NAMALWA (cell line): ENCODE data around the gene EXOC4.

Source experiments
- DNase-seq: peaks from one replicate; pipeline ENCODE4 v3.0.0-alpha.2; 2015; ENCODE audit warnings: low spot score

The EXOC4 gene

DNA sequence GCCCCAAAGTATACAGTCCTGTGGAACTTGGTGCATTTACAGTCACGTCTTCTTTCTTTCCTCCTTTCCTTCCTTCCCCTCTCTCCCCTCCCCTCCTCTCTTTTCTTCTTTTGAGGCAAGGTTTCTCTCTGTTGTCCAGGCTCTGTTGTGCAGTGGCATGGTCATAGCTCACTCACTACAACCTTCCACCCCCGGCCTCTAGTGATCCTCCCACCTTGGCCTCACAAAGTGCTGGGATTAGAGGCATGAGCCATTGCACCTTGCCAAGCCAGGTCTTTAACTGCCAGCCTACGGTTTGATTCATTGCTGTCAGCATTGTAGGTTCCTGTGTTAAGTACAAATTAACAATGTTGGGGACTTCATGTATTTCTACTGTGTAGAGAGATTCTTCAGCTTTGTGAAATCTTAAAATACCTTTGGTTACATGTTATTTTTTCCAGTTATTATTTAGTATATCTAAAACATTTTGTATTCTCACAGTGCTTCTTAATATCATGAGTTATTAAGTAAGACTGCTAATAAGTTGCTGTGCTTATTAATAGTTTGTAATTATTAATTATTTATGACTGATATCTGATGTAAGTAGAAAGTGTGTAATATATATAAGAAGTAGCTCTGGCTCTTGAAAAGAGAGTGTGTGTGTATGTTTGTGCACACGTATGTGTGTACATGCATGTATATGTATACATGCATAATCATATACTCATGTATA lies 320.8 kb downstream of the EXOC4 start:
- no peak for DNase-seq

GRCh38 chr7:133575726-133576440 lies 323.0 kb downstream of the EXOC4 start:
- no peak for DNase-seq

DNA sequence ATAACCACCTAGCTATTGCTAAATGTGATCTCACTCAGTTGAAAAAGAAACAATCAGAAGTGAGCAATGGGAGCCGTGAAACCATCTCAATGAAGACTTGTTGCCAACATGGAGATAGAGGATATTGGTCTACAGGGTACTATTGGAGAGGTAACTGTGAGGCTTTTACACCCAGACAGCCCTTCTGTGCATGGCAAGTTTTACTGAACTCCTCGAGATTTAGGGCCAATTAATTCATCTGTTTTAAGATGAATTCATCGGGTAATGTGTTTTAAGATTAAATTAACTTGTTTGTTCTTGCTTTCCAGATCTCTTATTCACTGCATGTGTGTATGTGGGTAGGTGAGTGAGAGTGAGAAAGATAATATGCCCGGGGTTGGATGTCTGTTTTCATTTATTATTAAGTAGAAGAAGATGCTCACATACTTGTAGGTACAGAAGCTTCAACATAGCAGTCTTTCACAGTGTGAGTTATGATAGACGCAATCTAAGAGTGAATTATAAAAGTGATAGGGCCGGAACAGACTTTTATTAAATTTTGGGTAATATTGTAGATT lies 323.8 kb downstream of the EXOC4 start:
- DNase-seq, result no peak

DNA sequence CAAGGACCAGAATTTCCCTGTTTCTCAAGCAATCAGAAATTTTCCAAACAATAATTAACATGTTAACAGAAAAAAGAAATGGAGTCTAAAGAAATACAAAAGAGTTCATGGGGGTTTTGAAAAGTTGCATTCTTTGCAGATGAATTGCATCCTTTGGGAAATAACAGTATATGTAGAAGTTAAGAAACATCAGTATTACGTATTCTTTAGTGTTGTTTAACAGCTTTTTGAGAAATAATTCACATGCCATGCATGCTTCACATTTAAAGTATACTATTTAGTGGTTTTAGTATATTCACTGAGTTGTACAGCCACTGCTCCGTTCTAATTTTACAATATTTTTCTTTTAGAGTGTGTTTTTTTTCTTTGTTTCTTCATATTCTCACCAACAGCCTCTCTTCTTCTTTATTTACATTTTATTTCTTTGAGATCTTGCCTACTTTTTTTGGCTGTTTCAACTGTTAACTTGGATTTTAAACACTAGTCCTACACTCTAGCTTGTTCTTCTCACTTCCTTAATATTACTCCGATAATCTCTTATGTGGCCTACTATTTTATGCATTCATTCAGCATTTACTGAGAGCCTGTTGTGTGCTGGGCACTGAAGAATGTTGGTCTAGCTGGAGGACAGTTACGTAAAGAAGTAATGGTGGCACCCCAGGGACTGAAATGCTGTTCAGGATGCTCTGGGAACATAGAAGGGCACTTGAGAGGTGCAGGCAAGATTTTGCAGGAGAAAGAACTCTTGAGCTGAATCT lies 330.1 kb downstream of the EXOC4 start:
- no peak for DNase-seq

- no peak for DNase-seq
Observed at GRCh38 chr7:133583545-133584171, 330.8 kb downstream of the EXOC4 start.

DNA sequence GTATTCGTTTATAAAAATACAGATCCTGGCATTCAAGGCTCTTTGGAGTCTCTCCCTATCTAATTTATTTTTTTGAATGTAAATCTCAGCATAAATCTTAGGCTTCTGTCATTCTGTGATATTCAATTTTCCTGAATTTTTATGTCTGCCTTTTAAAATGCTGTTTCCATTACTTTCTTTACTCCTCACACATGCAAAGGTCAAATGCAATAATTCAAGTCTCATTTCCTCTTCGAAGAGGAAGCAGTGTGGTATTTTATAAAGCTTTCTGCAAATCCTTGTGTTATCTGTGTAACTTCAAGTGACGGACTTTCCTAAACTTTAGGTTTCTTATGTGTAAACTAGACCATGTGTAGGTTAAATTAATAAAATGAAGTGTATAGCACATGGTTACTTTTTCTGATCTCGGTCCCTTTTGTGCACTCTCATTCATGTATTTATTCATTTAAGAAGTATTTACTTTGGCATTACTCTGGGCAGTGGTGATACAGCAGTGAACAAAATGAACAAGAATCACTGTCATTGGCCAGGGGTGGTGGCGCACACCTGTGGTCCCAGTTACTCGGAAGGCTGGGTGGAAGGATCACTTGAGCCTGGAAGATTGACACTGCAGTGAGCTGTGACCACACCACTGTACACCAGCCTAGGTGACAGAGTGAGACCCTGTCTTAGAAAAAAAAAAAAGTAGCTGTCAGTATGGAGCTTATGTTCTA lies 332.2 kb downstream of the EXOC4 start:
- no peak for DNase-seq

DNA sequence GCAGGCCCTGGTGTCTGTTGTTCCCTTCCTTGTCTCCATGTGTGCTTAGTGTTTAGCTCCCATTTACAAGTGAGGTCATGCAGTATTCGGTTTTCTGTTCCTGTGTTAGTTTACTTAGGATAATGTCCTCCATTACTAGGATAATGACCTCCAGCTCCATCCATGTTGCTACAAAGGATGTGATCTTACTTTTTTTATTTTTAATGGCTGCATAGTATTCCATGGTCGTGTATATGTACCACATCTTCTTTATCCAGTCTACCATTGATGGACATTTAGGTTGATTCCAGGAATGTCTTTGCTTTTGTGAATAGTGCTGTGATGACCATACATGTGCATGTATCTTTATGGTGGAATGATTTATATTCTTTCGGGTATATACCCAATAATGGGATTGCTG lies 333.4 kb downstream of the EXOC4 start:
- DNase-seq, result no peak

DNA sequence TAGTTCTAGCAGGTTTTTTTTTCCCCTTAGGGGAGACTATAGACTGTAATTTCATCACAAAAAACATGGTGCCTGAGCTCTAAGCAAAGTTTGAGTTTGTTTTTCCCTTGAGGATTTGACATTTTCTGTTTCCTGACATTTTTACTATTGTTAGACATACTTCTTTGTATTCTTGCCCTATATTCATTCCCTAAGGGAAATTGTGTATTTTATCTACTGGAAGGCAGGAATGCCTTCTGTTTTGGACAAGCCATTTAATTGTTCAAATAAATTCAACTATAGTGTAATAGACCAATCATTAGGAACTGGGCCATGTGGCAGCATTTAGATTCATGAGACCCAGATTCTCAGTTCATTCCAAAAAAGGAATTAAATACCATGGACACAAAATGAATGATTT lies 335.0 kb downstream of the EXOC4 start:
- no peak for DNase-seq

- DNase-seq, result no peak
Observed at GRCh38 chr7:133590795-133591194, 337.9 kb downstream of the EXOC4 start.

- no peak for DNase-seq
Observed at GRCh38 chr7:133591704-133592340, 338.9 kb downstream of the EXOC4 start.

DNA sequence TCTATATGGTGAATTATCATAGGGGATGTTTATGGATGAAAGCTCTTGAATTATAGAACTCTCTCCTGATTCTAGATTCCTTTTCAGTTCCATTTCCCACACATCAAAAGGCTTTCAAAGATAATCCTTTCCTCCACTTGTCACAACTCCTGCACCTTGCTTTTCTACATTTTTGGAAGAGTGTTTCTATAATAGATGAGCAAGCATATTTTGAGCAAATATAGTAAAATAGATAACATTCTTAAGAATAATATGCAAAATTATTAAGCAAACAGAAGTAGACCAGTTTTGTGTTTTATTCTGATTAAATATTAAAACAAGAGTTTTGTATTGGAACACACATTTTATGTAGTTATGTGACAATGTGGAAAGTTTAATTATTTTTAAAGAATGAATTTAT lies 340.7 kb downstream of the EXOC4 start:
- no peak for DNase-seq

DNA sequence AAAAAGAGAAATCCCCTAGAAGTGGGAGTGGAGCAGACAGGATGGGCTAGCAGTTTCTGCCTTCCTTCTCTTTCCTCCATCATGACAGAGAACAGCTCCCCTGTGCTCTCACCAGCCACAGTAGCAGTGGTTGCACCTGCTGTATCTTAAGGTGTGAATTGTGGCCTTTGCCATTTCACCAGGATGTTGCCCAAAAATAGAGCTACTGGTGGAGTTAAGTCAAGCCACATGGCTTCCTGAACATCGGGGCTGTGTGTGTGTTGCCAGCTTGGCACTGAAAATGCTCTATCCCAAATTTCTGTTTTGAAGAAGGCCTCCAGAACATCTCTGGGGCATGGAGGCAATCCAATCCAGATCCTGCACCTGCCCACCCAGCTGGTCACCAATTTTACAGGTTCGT lies 348.7 kb downstream of the EXOC4 start:
- DNase-seq, result no peak

DNA sequence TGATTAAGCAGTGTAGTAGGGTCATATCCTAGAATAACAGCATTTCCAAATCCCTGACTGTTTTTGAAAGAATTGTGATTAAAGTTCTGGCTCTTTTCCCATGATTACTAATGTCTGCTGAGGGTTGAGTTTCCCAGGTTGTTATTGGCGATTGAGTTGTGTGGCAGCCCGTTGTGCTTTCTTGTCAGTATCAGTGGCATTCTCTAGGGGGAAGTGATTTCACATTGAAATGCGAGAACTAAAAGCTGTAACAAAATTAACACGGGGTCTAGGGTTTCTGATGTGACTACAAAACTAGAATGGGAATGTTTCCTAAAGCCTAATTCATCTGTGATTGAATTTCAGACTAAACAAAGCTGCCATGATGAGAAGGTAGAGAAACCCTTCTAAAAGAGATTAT lies 349.4 kb downstream of the EXOC4 start:
- no peak for DNase-seq

GRCh38 chr7:133606991-133607390 lies 354.1 kb downstream of the EXOC4 start:
- no peak for DNase-seq

GRCh38 chr7:133609806-133610205 lies 356.9 kb downstream of the EXOC4 start:
- no peak for DNase-seq

DNA sequence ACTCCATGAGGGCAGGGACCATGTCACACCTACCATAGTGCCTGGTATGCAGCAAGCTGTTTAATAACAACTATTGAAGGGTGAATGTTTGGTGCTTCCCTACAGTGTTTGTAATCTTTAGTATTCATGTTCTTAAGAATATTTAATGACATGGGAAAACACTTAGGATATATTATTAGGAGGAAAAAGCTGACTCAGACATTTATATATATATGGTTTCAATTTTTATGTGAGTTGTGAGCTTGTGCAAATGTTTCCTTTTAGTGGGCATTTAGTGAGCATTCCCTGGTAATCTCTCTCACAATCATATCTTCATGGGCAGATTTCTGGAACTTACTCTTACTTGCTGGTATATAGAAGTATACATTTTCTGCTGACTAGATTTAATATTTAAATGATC lies 359.1 kb downstream of the EXOC4 start:
- no peak for DNase-seq

DNA sequence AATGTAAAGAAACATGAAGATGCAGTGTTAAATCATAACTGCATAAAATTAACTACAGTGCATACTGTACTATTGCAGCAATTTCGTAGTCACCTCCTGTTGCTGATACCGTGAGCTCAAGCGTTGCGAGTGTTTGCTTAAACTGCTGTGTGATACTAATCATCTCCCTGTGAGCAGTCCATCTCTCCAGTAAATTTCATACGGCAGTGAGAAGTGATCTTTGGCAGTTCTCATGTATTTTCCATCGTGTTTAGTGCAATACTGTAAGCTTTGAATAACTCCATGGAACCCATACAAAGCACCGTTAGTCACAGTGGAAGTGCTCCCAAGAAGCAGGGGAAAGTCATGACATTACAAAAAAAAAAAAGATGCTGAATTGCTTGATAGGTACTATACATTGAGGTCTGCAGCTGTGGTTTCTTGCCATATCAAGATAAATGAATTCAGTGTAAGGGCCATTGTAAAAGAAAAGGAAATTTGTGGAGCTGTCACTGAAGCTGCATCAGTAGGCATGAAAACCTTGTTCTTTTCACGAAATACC lies 360.4 kb downstream of the EXOC4 start:
- DNase-seq, result no peak

DNA sequence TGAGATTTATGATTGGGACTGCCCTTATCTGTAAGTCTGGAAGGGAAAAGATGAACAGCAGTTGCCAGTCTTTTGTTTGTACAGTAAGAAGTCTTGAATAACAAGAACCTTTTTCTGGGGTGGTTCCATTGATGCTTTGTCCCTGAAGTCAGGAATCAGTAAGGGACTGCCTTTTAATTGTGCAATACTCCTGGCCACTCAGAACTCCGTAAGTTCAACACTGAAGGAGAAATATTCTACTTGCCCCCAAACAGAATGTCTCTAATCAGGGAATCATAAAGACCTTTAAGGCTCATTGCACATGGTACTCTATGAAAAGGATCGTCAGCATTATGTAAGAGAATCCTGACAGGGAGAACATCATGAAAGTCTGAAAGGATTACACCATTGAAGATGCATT lies 361.4 kb downstream of the EXOC4 start:
- no peak for DNase-seq

GRCh38 chr7:133618970-133619369 lies 366.1 kb downstream of the EXOC4 start:
- no peak for DNase-seq

DNA sequence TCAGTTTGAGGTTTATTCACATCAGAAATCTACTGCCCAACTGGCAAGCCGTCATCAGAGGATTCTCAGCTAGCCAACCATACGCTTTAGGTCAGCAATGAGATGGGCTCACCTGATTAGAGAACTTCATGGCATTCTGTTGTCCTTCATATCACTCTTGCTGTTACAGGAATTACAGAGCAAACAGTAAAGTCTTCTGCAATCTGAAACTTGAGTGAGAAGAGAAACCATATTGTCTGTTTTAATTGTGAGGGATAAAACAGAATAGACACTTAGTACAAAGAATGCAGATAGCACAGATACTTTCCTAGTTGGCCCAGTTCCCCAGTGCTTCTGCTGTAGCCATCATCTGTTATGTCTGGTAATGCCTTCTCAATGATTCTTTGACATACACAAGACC lies 366.6 kb downstream of the EXOC4 start:
- no peak for DNase-seq

DNA sequence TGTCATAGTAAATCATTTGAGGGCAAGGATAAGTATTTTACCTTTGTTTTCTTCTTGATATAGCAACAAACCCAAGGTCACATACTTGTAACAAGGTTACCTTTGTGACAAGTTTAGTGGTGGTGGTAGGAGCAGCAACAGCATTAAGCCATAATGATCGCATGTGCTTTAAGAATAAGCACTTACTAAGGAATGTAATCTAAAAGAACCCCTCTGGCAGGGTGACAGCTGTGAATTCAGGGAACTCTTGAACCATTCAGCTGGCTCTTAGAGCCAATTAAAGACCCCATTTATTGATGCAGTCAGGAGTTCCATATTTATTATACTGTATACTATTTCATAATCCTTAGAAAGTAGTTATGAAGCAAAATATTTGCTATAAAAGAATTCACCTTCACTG lies 370.8 kb downstream of the EXOC4 start:
- DNase-seq, result no peak
